Keratinocyte (primary cell): ENCODE data around the gene CLEC3B. TPM values are rescaled to one million over a fixed set of nuclear protein-coding genes. Genes with fewer than 3 reads are reported as not detected.

Experiments
- DNase-seq: peaks from one replicate; pipeline ENCODE4 v3.0.0-alpha.2; 2011; ENCODE audit warnings: low read depth, missing footprints, low spot score
- FAIRE-seq: peaks from 2 replicates; lab custom pipeline; 2011; peaks lifted over from hg19 to GRCh38; lab: Jason Lieb, UNC
- H2AFZ ChIP-seq: 2 replicates; pipeline ENCODE4 v1.6.0; 2012; ENCODE audit warnings: low read length, control low read depth, inconsistent platforms; ENCODE audit not compliant: control insufficient read depth
- H3K27ac ChIP-seq: 2 replicates; pipeline ENCODE4 v1.5.1; 2011; ENCODE audit warnings: low read length; ENCODE audit not compliant: control insufficient read depth, insufficient read depth
- H3K27me3 ChIP-seq: 3 replicates; pipeline ENCODE4 v1.6.0; 2011; ENCODE audit warnings: low read length; ENCODE audit not compliant: control insufficient read depth, insufficient read depth; ENCODE audit errors: extremely low read depth
- H3K36me3 ChIP-seq, 2 experiments: 2 replicates in 1 of 2; 3 replicates in 1 of 2; pipeline ENCODE4 v1.5.1; 2011; ENCODE audit warnings: low read length in 2 of 2, mild to moderate bottlenecking in 1 of 2; ENCODE audit not compliant: control insufficient read depth in 2 of 2, insufficient read depth in 2 of 2; ENCODE audit errors: extremely low read depth in 1 of 2
- H3K4me1 ChIP-seq: 3 replicates; pipeline ENCODE4 v1.5.1; 2011; ENCODE audit warnings: low read length; ENCODE audit not compliant: control insufficient read depth, insufficient read depth; ENCODE audit errors: extremely low read depth
- H3K4me2 ChIP-seq: 3 replicates; pipeline ENCODE4 v1.6.0; 2011; ENCODE audit warnings: low read depth, low read length; ENCODE audit not compliant: control insufficient read depth, insufficient read depth; ENCODE audit errors: extremely low read depth
- H3K4me3 ChIP-seq, 3 experiments: fragments of 200-600 bp in 1 of 3; sonication (generic) in 1 of 3; 2 replicates in 2 of 3; 3 replicates in 1 of 3; pipeline ENCODE4 v1.5.1; 2011 to 2016; ENCODE audit warnings: low read length in 3 of 3, mild to moderate bottlenecking in 3 of 3, control low read depth in 2 of 3, inconsistent platforms in 1 of 3, low read depth in 1 of 3, mixed read lengths in 1 of 3, mixed run types in 1 of 3, moderate library complexity in 1 of 3; ENCODE audit not compliant: control insufficient read depth in 2 of 3, insufficient read depth in 2 of 3; ENCODE audit errors: extremely low read depth in 1 of 3
- H3K79me2 ChIP-seq: 2 replicates; pipeline ENCODE4 v1.6.0; 2012; ENCODE audit warnings: low read length; ENCODE audit not compliant: control insufficient read depth, insufficient read depth
- H3K9ac ChIP-seq: 3 replicates; pipeline ENCODE4 v1.6.0; 2011; ENCODE audit warnings: low read length; ENCODE audit not compliant: control insufficient read depth, insufficient read depth; ENCODE audit errors: extremely low read depth
- H3K9me1 ChIP-seq: 3 replicates; pipeline ENCODE4 v1.6.0; 2011; ENCODE audit warnings: low read length; ENCODE audit not compliant: control insufficient read depth, insufficient read depth; ENCODE audit errors: extremely low read depth
- H3K9me3 ChIP-seq: 2 replicates; pipeline ENCODE4 v1.5.1; 2012; ENCODE audit warnings: low read depth, low read length; ENCODE audit not compliant: control insufficient read depth
- H4K20me1 ChIP-seq: 3 replicates; pipeline ENCODE4 v1.6.0; 2011; ENCODE audit warnings: low read length; ENCODE audit not compliant: control insufficient read depth, insufficient read depth; ENCODE audit errors: extremely low read depth
- CTCF ChIP-seq, 3 experiments: IDR thresholded peaks in 1 of 3; conservative IDR thresholded peaks in 1 of 3; optimal IDR thresholded peaks in 1 of 3; 2 replicates in 2 of 3; 3 replicates in 1 of 3; pipeline versions ENCODE3 to v1.5.1; 2011; ENCODE audit warnings: low read length in 3 of 3, mild to moderate bottlenecking in 3 of 3, moderate library complexity in 2 of 3, control low read depth in 1 of 3, inconsistent platforms in 1 of 3; ENCODE audit not compliant: insufficient read depth in 2 of 3; ENCODE audit errors: extremely low read depth in 1 of 3
- EZH2 ChIP-seq: IDR thresholded peaks from one replicate; pipeline ENCODE4 v1.6.1; 2012; ENCODE audit warnings: inconsistent platforms, mild to moderate bottlenecking, low read length, moderate library complexity
- dilution Hi-C: fragments of 300-500 bp; cut with MboI; formaldehyde crosslinking; loops from one replicate; pipeline ENCODE4 v1.7.0; 2020; ENCODE audit warnings: low sequenced_read_pairs; ENCODE audit not compliant: extremely low pct_ligation_motif_present
- polyA plus RNA-seq, 5 experiments: library from polyadenylated mRNA; depleted of rRNA in 3 of 5; stranded (reverse) in 3 of 5; stranded (forward) in 1 of 5; unstranded in 1 of 5; fragments of >200 nt; gene quantifications; 1 replicate in 1 of 5; 2 replicates in 3 of 5; 3 replicates in 1 of 5; pipeline versions ENCODE4 v1.2.1 to v1.2.3, GENCODE V29; 2011 to 2012; ENCODE audit warnings: missing spikeins in 2 of 5, low read depth in 1 of 5, low replicate concordance in 1 of 5

Gene CLEC3B
- polyA plus RNA-seq, 1 donor (not counting 4 experiments of a cell fraction or from before 2014, with no cell fraction given): not detected

DNA sequence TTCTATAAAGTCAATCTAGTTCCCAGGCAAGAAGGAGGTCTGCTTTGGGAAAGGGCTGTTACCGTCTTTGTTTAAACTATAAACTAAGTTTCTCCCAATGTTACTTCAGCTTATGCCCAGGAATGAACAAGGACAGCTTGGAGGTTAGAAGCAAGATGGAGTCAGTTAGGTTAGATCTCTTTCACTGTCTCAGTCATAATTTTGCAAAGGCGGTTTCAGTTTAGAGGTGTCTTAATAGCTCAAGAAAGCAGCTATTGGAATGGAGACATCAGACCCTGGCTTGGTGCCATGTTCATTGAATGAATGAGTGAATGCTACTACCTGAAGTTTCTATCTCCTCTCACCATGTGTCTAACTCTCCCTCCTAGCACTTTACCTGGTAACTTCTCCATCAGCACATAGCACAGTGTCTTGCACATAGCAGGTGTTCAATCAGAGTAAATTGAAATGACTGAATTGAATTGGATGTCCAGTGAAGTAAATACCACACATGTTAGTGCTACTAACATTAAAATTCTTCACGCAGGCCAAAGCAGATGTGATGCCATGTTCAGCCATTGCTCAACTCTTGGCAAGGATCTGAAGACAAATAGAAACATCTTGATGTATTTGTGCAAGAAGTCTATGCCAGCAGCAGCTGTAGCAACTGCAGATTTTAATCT lies 28.2 kb downstream of the CLEC3B start:
- peak; percentile 23 for FAIRE-seq
- no peaks in the 10 kb centered on the region for H3K27me3 ChIP-seq
- H3K4me1 ChIP-seq: peaks cover 33% of the 10 kb centered on the region
- H2AFZ ChIP-seq: no peak overlapping the region
- H3K79me2 ChIP-seq: no peaks in the 10 kb centered on the region
- no peaks in the 10 kb centered on the region for H3K36me3 ChIP-seq
- no peak overlapping the region for H3K9ac ChIP-seq
- H4K20me1 ChIP-seq: no peaks in the 10 kb centered on the region
- no peak for TF ChIP-seq CTCF (optimal IDR thresholded peaks at IDR 0.05 in 1 of 3, IDR thresholded peaks at IDR 0.05 in 1 of 3, conservative IDR thresholded peaks at IDR 0.05 in 1 of 3; ENCODE audit: extremely low read depth in 1 of 3, insufficient read depth in 2 of 3, low read length in 3 of 3)
- TF ChIP-seq EZH2: no peak
- H3K9me3 ChIP-seq: no peaks in the 10 kb centered on the region
- no peak overlapping the region for H3K4me3 ChIP-seq
- no peak overlapping the region for H3K27ac ChIP-seq
- no peak overlapping the region for H3K4me2 ChIP-seq
- peaks cover 2% of the 10 kb centered on the region for H3K9me1 ChIP-seq
- no peak for DNase-seq
- dilution Hi-C loops: no loop called here

- H3K4me3 ChIP-seq: no peak overlapping the region
- no peaks in the 10 kb centered on the region for H3K36me3 ChIP-seq
- H3K79me2 ChIP-seq: no peaks in the 10 kb centered on the region
- peaks cover 33% of the 10 kb centered on the region for H3K4me1 ChIP-seq
- H2AFZ ChIP-seq: no peak overlapping the region
- H3K9me1 ChIP-seq: peaks cover 2% of the 10 kb centered on the region
- no peak for DNase-seq
- peak overlapping the region; percentile 8 for H3K4me2 ChIP-seq
- no peak overlapping the region for H3K9ac ChIP-seq
- H3K27me3 ChIP-seq: no peaks in the 10 kb centered on the region
- no peak overlapping the region for H3K27ac ChIP-seq
- FAIRE-seq: no peak
- no peaks in the 10 kb centered on the region for H4K20me1 ChIP-seq
- TF ChIP-seq EZH2 (no peak), CTCF (optimal IDR thresholded peaks at IDR 0.05 in 1 of 3, IDR thresholded peaks at IDR 0.05 in 1 of 3, conservative IDR thresholded peaks at IDR 0.05 in 1 of 3; ENCODE audit: extremely low read depth in 1 of 3, insufficient read depth in 2 of 3, low read length in 3 of 3) (no peak)
- dilution Hi-C loops: no loop called here
- H3K9me3 ChIP-seq: no peaks in the 10 kb centered on the region
Observed at GRCh38 chr3:45055032-45055410, 28.9 kb downstream of the CLEC3B start.
